K562 (cell line): ENCODE results near the gene LRP10. TPM values are rescaled to one million over a fixed set of nuclear protein-coding genes. Genes with fewer than 3 reads are reported as not detected.

Source experiments
- BHLHE40 ChIP-seq: IDR thresholded peaks from 2 replicates; pipeline ENCODE4 v1.6.1; 2011; ENCODE audit warnings: low read length, improper control_type of control experiment
- CCNT2 ChIP-seq: IDR thresholded peaks from 2 replicates; pipeline ENCODE4 v1.6.1; 2011; ENCODE audit warnings: borderline replicate concordance, low read depth, mild to moderate bottlenecking, moderate library complexity, mixed read lengths, low read length; ENCODE audit not compliant: insufficient read length; ENCODE audit errors: extremely low read depth
- CHD1 ChIP-seq: fragments of 200-600 bp; sonication (generic); IDR thresholded peaks from one replicate; pipeline ENCODE4 v1.6.1; 2012; ENCODE audit warnings: mild to moderate bottlenecking, moderate library complexity, low read length, inconsistent platforms
- CTCFL ChIP-seq: IDR thresholded peaks from 2 replicates; pipeline ENCODE4 v1.6.1; 2011; ENCODE audit warnings: borderline replicate concordance, low read depth, mild to moderate bottlenecking, moderate library complexity, low read length; ENCODE audit not compliant: insufficient read depth, poor library complexity, severe bottlenecking
- EGR1 ChIP-seq: fragments of 450-650 bp; conservative IDR thresholded peaks from 2 replicates; pipeline ENCODE4 v1.6.1; 2017; ENCODE audit warnings: mild to moderate bottlenecking
- ETV6 ChIP-seq, 3 experiments: fragments of 150-350 bp in 1 of 3; sonication (generic) in 1 of 3; formaldehyde crosslinking in 1 of 3; IDR thresholded peaks; 2 replicates each; pipeline versions ENCODE4 v1.6.1 to v1.8.0; 2014 to 2022; ENCODE audit warnings: borderline replicate concordance in 2 of 3, low read depth in 2 of 3, antibody characterized with exemption in 1 of 3, low read length in 1 of 3, mild to moderate bottlenecking in 1 of 3, missing genetic modification reagents in 1 of 3
- GATAD2A ChIP-seq: fragments of 450-650 bp; IDR thresholded peaks from 2 replicates; pipeline ENCODE4 v1.6.1; 2017
- GTF2F1 ChIP-seq: IDR thresholded peaks from 2 replicates; pipeline ENCODE4 v1.6.1; 2011; ENCODE audit warnings: low read depth, low read length, improper control_type of control experiment
- HMGXB4 ChIP-seq: sonication (generic); formaldehyde crosslinking; IDR thresholded peaks from 2 replicates; pipeline ENCODE4 v1.8.1; 2023; ENCODE audit warnings: mild to moderate bottlenecking, missing genetic modification reagents
- KLF16 ChIP-seq: IDR thresholded peaks from 2 replicates; pipeline ENCODE4 v1.6.1; 2016; ENCODE audit warnings: antibody characterized with exemption
- LCOR ChIP-seq: sonication (generic); formaldehyde crosslinking; IDR thresholded peaks from 2 replicates; pipeline ENCODE4 v1.8.0; 2022; ENCODE audit warnings: mild to moderate bottlenecking, missing genetic modification reagents
- NBN ChIP-seq: fragments of 450-650 bp; IDR thresholded peaks from 2 replicates; pipeline ENCODE4 v1.6.1; 2016; ENCODE audit warnings: low read depth, mild to moderate bottlenecking
- NEUROD1 ChIP-seq: fragments of 150-350 bp; IDR thresholded peaks from 2 replicates; pipeline ENCODE4 v1.6.1; 2014; ENCODE audit warnings: borderline replicate concordance, low read length, low read depth; ENCODE audit not compliant: partially characterized antibody
- NRF1 ChIP-seq, 2 experiments: fragments of 450-650 bp; IDR thresholded peaks in 1 of 2; conservative IDR thresholded peaks in 1 of 2; 2 replicates each; pipeline ENCODE4 v1.6.1; 2014; ENCODE audit warnings: mild to moderate bottlenecking in 2 of 2
- POLR2A ChIP-seq: fragments of 450-650 bp; conservative IDR thresholded peaks from 2 replicates; pipeline ENCODE4 v1.6.1; 2016
- PPARD ChIP-seq: fragments of 250-450 bp; sonication (Bioruptor Pico); IDR thresholded peaks from 2 replicates; pipeline ENCODE4 v1.8.0; 2022; ENCODE audit warnings: inconsistent platforms, mild to moderate bottlenecking, moderate library complexity
- SIX5 ChIP-seq, 2 experiments: IDR thresholded peaks; 2 replicates each; pipeline ENCODE4 v1.6.1; 2011; ENCODE audit warnings: low read length in 2 of 2, borderline replicate concordance in 1 of 2, low read depth in 1 of 2, mild to moderate bottlenecking in 1 of 2, moderate library complexity in 1 of 2; ENCODE audit not compliant: insufficient read depth in 1 of 2
- STAT5B ChIP-seq: fragments of 250-450 bp; sonication (Bioruptor Pico); IDR thresholded peaks from 2 replicates; pipeline ENCODE4 v1.8.0; 2021; ENCODE audit warnings: mild to moderate bottlenecking, inconsistent platforms
- TRIM24 ChIP-seq, 2 experiments: fragments of 450-650 bp; IDR thresholded peaks; 2 replicates each; pipeline ENCODE4 v1.6.1; 2016
- VEZF1 ChIP-seq: fragments of 200-800 bp; sonication (Bioruptor generic); IDR thresholded peaks from 2 replicates; pipeline ENCODE4 v1.6.1; 2017; ENCODE audit warnings: missing genetic modification characterization, missing compliant biosample characterization
- YY1 ChIP-seq, 3 experiments: IDR thresholded peaks; 2 replicates each; pipeline ENCODE4 v1.6.1; 2011; ENCODE audit warnings: low read length in 2 of 3, mild to moderate bottlenecking in 2 of 3, moderate library complexity in 2 of 3, borderline replicate concordance in 1 of 3, control low read depth in 1 of 3, low read depth in 1 of 3; ENCODE audit not compliant: insufficient read depth in 3 of 3, insufficient replicate concordance in 2 of 3, control insufficient read depth in 1 of 3, insufficient read length in 1 of 3; ENCODE audit errors: extremely low read depth in 1 of 3
- polyA plus RNA-seq, 8 experiments: library from polyadenylated mRNA; depleted of rRNA in 4 of 8; stranded (reverse) in 5 of 8; unstranded in 3 of 8; fragments of >200 nt; fragmentation: Nextera tagmentation in 2 of 8; fragmentation: Illumina TruSeq in 1 of 8; extraction: Ambion mirVana in 2 of 8; extraction: Trizol in 1 of 8; gene quantifications; 2 replicates each; pipeline versions ENCODE4 v1.2.1 to v1.2.3, GENCODE V29; 2011 to 2014; ENCODE audit warnings: inconsistent platforms in 1 of 8, missing spikeins in 1 of 8
- total RNA-seq, 7 experiments: library from RNA; depleted of rRNA in 6 of 7; stranded (reverse); fragments of >200 nt in 6 of 7; fragmentation: Illumina TruSeq in 2 of 7; extraction: Trizol in 2 of 7; gene quantifications; 2 replicates each; pipeline versions ENCODE4 v1.2.1 to v1.2.3, GENCODE V29; 2011 to 2021; ENCODE audit warnings: low replicate concordance in 1 of 7

LRP10 gene
- total and polyA plus RNA-seq, 9 of the 15 experiments (the other 6 are each of a cell fraction or from before 2014, with no cell fraction given) = 1.3 to 45.5 (median 10.9) TPM

GRCh38 chr14:22872033-22872832 lies 693 bp downstream of the LRP10 start (continued):
- peak; percentile 66 for TF ChIP-seq CTCFL
- peak; percentile 43 for TF ChIP-seq NEUROD1
- peak; percentile 25 for TF ChIP-seq CHD1
- TF ChIP-seq SIX5 (IDR thresholded peaks at IDR 0.05; ENCODE audit: borderline replicate concordance in 1 of 2, insufficient read depth in 1 of 2, low read depth in 1 of 2, low read length in 2 of 2) = no peak
- no peak for TF ChIP-seq STAT5B (CRISPR knock-in tag)
- peak; percentile 30 for TF ChIP-seq POLR2A
- TF ChIP-seq YY1 (IDR thresholded peaks at IDR 0.05; ENCODE audit: borderline replicate concordance in 1 of 3, control insufficient read depth in 1 of 3, extremely low read depth in 1 of 3, insufficient read depth in 3 of 3, insufficient read length in 1 of 3, insufficient replicate concordance in 2 of 3, low read depth in 1 of 3, low read length in 2 of 3) = peak in 2 of 3 experiments; percentile 37 to 72
- TF ChIP-seq ETV6 (IDR thresholded peaks at IDR 0.05; ENCODE audit: borderline replicate concordance in 1 of 2, low read depth in 2 of 2, low read length in 1 of 2) = no peak
- no peak for TF ChIP-seq ETV6 (CRISPR knock-in tag; IDR thresholded peaks at IDR 0.05; ENCODE audit: borderline replicate concordance)
- no peak for TF ChIP-seq GTF2F1
- TF ChIP-seq NBN = 0 out of 2 replicates have a peak, but pooled peaks have one; percentile 42
- no peak for TF ChIP-seq PPARD (CRISPR knock-in tag)
- TF ChIP-seq GATAD2A = 0 out of 2 replicates have a peak, but pooled peaks have one; percentile 45
- 0 out of 4 replicates have a peak, but pooled peaks of 1 of the 2 experiments have one; percentile 8 for TF ChIP-seq TRIM24 (IDR thresholded peaks at IDR 0.05)
- peak; percentile 25; the same call in 1 of the 2 replicates for TF ChIP-seq BHLHE40
- TF ChIP-seq EGR1 = peak; percentile 26; the same call in 1 of the 2 replicates
- peak; percentile 82 to 85 for TF ChIP-seq NRF1 (conservative IDR thresholded peaks at IDR 0.05 in 1 of 2, IDR thresholded peaks at IDR 0.05 in 1 of 2)
- TF ChIP-seq VEZF1 (CRISPR knock-in tag) = peak; percentile 5; the same call in 1 of the 2 replicates
- TF ChIP-seq CCNT2 = peak; percentile 61
- peak; percentile 56; the same call in 1 of the 2 replicates for TF ChIP-seq LCOR (CRISPR knock-in tag)
- TF ChIP-seq HMGXB4 = 0 out of 2 replicates have a peak, but pooled peaks have one; percentile 35
- 0 out of 2 replicates have a peak, but pooled peaks have one; percentile 65 for TF ChIP-seq KLF16
